GM18517 (cell line): Measurements from ENCODE around the gene LINC00305.

Source experiments
- ATAC-seq: cut with Tn5 transposase; IDR thresholded peaks from one replicate; pipeline ENCODE4 v1.9.1; 2021; ENCODE audit warnings: mild to moderate bottlenecking, moderate library complexity; ENCODE audit not compliant: unreplicated experiment

The LINC00305 gene

GRCh38 chr18:64037812-64038414, 111.0 kb downstream of the LINC00305 start:
- peak; percentile 87 for ATAC-seq

- no peak for ATAC-seq
These were observed 116.6 kb downstream of the LINC00305 start for GRCh38 chr18:64032312-64032711.

- no peak for ATAC-seq
These were observed 117.5 kb downstream of the LINC00305 start for GRCh38 chr18:64031411-64031810.
